DOHH2 (cell line): ENCODE results near the gene POPDC2.

Source experiments
- EZH2phosphoT487 ChIP-seq: fragments of 200-600 bp; sonication (generic); IDR thresholded peaks from 2 replicates; pipeline ENCODE4 v1.6.1; 2017; ENCODE audit warnings: borderline replicate concordance, mild to moderate bottlenecking, antibody characterized with exemption, low read length, moderate library complexity, mixed read lengths
- TF ChIP-seq, protein P1 (sequence below): fragments of 200-600 bp; sonication (generic); IDR thresholded peaks from one replicate; pipeline ENCODE4 v1.5.1; 2014; ENCODE audit warnings: antibody characterized with exemption, mild to moderate bottlenecking, low read depth, low read length; ENCODE audit not compliant: poor library complexity, severe bottlenecking

- TF ChIP-seq, protein P1, sequence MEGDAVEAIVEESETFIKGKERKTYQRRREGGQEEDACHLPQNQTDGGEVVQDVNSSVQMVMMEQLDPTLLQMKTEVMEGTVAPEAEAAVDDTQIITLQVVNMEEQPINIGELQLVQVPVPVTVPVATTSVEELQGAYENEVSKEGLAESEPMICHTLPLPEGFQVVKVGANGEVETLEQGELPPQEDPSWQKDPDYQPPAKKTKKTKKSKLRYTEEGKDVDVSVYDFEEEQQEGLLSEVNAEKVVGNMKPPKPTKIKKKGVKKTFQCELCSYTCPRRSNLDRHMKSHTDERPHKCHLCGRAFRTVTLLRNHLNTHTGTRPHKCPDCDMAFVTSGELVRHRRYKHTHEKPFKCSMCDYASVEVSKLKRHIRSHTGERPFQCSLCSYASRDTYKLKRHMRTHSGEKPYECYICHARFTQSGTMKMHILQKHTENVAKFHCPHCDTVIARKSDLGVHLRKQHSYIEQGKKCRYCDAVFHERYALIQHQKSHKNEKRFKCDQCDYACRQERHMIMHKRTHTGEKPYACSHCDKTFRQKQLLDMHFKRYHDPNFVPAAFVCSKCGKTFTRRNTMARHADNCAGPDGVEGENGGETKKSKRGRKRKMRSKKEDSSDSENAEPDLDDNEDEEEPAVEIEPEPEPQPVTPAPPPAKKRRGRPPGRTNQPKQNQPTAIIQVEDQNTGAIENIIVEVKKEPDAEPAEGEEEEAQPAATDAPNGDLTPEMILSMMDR: no peak
- no peak for TF ChIP-seq EZH2phosphoT487
Measured at GRCh38 chr3:119592861-119593260, 67.5 kb downstream of the POPDC2 start.
